HG02623 (cell line): Measurements from ENCODE around the gene C5orf52.

Source experiments
- ATAC-seq: cut with Tn5 transposase; IDR thresholded peaks from one replicate; pipeline ENCODE4 v1.9.1; 2021; ENCODE audit warnings: moderate library complexity; ENCODE audit not compliant: unreplicated experiment

C5orf52 gene

DNA sequence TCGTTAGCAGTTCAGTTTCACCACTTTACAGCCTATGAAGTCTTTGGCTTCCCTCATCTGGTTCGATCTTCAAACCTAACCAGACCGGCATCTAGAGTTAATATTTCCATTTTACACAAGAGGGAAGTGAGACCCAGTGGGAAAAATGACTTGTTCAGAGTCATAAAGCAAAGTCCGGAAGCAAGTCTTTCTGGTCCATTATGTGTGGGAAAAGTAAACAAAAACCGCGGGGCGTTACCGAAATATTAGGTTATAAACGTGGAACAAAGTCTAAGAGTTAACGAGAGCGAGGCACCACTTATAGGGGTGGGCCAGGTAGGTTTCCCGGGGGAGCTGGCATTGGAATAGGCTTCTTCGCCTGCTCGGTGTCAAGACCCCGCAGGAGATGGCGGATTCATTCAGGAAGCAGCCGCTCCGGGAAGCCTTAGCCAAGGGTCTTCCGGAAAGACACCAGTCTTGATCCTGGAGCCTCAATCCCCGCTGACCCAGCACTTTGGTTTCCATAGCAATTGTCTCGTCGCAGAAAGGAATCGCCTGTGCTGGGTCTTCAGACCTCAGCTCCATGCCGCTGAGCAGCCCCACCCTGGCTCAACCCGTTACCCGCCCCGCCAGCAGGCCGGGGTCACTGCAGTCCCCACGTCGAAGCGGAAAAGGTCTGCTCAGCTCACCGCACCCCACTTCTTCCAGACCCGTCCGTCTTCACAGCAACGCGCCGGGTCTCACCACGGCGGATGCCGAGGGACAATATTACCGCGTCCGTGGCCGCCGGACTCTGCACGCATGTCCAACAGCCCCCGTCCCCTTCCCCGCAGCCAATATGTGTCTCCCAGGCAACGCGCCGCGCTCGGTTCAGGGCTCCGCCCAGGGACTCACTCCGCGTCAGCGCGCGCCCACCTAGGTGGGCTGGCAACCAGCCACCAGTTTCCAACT lies at the start of gene C5orf52:
Gene C5orf52, plus strand, starts transcription at position 872 of the 930 bp plus-strand sequence. CDS start 82 bp downstream, outside the sequence.
- ATAC-seq: no peak

DNA sequence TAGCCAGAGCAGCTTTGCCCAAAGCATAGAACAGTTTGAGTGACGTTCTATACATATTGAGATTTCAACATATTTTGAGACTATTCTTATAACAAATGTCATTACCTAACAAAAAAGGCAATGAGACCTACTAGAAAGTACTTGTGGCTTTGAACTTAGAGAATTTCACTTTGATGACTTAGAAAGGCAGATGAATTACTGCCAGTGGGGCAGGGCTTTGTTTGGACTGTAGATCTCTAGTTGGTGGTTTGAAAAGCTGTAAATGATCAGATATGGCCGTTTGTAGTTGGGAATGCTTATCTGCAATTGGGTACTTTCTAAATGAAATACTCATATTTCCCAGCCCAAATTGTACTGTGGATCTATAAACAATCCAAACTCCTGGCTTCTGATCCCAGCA lies 47.2 kb upstream of the C5orf52 start:
- no peak for ATAC-seq

- ATAC-seq: no peak
Measured at GRCh38 chr5:157626831-157627230, 44.5 kb upstream of the C5orf52 start.

DNA sequence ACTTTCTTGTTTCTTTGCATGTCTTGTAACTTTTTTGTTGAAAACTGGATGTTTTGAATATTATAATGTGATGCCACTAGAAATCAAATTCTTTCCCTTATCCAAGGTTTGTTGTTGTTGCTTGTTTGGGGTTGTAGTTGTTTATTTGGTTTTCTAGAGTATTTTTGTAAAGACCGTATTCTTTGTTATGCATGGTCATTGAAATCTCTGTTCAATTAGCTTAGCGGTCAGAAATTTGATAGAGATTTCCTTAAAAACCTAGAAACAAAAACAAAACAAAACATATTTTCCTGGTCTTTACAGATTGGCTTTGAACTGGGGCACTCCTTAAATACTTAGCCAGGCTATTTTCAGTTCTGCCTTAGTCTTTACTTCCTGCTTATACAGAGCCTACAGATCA lies 41.0 kb upstream of the C5orf52 start:
- ATAC-seq: no peak

DNA sequence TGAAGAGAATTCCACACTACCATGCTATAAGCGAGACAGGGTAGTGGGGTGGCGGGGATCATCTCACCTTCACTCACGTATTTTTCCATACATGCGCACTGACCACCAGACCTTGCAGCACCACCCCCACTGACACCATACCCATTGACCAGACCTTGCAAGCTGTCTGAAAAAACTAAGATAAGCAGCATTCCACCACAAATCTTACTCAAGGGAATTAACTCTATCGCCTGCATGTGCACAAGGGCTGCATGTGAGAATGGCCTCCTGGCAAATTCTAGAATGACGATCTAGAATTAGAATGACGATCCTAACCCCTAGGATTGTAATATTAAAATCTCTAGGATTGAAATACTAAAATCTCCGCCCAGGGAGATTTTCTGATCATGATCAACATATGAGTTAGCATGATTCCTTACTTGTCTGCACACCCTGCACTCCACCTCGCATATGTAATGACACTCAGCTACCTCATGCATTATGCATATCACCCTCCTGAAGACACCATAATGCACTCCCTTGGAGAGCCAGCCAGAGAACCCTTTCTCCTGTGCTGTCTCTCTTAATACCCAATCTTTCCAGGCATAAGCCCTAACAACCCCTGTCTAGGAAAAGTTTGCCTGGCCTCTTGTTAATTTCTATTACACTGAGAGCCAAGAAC lies 30.8 kb upstream of the C5orf52 start:
- ATAC-seq: no peak

GRCh38 chr5:157648275-157648990 lies 22.9 kb upstream of the C5orf52 start:
- no peak for ATAC-seq

- no peak for ATAC-seq
Measured at GRCh38 chr5:157649101-157649500, 22.2 kb upstream of the C5orf52 start.

GRCh38 chr5:157650991-157651611 lies 20.2 kb upstream of the C5orf52 start:
- no peak for ATAC-seq

- peak; percentile 47 for ATAC-seq
Measured at GRCh38 chr5:157651623-157652376, 19.5 kb upstream of the C5orf52 start.

GRCh38 chr5:157652377-157652692 lies 19.0 kb upstream of the C5orf52 start, which contains the start of gene SOX30:
Gene SOX30, minus strand, starts transcription at chr5:157652438. Its CDS starts 360 bp downstream, at chr5:157652078.
- no peak for ATAC-seq

DNA sequence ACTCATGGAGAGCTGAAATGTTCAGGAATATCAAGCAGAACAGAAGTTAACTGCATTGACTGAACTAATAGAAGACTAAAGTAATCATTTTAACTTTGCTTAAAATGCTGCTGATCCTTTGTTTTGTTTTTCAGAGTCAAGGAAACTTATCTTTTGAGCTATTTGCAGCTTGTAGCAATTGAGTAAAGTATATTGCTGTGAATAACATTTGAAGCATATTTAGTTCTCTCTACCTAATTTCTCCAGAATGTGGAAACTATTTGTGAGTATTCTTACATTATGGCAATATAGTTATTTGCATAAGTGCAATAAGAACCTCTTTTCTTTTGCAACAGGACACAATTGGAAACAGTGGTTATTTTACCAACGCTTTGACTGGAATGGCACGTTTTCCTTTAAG lies 13.8 kb upstream of the C5orf52 start:
- ATAC-seq: no peak

GRCh38 chr5:157658893-157659292 lies 12.4 kb upstream of the C5orf52 start:
- ATAC-seq: no peak

DNA sequence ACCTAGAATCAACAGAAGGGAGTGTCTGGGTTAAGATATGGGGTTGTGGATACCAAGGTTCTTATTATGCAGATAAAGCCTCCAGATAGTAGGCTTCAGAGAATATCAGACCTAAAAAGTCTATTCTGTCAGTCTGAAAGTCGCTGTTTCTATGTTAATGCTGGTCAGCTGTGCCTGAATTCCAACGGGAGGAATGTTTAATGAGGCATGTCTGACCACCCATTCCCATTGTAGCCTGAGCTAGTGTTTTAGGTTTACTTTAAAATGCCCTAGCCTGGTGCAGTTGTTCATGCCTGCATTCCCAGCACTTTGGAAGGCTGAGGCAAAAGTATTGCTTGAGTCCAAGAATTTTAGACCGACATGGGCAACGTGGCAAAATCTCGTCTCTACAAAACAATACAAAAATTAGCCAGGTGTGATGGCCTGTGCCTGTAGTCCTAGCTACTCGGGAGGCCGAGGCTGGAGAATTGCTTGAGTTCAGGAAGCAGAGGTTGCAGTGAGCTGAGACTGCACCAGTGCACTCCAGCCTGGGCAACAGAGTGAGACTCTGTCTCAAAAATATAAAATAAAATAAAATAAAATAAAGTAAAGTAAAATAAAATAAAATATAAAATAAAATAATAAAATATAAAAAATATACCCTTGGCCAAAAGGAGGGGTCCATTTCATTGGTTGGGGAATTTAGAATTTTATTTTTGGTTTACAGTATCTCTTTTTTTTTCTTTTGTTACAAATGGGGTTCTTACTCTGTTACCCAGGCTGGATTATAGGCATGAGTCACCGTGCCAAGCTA lies 11.3 kb upstream of the C5orf52 start:
- no peak for ATAC-seq

DNA sequence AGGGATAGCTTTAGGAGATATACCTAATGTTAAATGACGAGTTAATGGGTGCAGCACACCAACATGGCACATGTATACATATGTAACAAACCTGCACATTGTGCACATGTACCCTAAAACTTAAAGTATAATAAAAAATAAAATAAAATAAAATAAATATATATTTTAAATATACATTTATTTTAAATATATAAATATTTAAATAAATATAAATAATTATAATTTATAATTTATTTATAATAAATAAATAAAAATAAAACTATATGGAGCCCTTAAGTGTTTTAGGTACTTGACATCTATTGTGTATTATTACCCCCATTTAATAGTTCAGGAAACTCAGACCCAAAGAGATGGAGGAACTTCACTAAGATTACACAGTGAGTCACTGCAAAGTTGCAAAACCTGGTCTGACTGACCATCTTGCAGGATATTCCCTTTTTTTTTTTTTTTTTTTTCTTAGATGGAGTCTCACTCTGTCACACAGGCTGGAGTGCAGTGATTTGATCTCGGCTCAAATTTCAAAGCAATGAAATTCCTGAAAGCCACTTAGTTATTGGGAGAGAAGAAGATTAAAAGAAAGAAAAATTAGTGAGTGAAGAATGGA lies 5.8 kb upstream of the C5orf52 start:
- no peak for ATAC-seq

DNA sequence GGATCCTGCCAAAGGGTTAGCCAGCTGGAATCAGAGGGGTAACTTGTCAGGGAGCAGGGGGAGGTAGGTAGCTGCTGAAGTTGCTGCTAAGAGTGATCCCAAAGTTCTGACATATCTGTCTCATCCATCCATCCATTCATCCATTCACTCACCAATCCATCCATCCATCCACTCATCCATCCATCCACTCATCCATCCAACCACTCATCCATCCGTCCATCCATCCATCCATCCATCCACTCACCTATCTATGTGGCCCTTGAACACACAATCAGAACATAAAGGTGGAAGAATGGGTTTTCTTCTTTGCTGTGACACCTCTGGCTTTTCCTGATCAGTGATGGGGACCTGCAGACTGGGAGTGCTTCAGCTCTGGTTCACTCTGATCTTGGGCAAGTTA lies 3.0 kb upstream of the C5orf52 start:
- no peak for ATAC-seq

DNA sequence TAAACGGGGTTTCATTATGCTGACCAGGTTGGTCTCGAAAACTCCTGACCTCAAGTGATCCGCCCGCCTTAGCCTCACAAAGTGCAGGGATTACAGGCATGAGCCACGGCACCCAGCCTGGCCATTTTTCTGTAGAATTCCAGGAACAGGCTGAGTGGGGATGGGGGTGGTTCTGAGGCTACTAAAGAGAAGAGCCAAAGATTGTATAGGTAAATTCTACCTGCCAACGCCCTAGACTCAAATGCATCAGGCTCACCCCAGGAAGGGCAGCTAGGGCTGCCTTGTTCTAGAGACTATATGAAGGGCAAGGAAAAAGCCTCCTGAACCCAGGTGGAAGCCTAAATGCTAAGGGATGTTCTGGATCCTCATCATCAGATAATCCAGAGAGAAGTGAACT lies 1.6 kb upstream of the C5orf52 start:
- ATAC-seq: no peak

GRCh38 chr5:157671592-157672330 lies 428 bp downstream of the C5orf52 start:
- no peak for ATAC-seq

GRCh38 chr5:157672976-157673375 lies 1.6 kb downstream of the C5orf52 start:
- no peak for ATAC-seq
